ENCODE data around the gene DENND6B.

Gene DENND6B

DNA sequence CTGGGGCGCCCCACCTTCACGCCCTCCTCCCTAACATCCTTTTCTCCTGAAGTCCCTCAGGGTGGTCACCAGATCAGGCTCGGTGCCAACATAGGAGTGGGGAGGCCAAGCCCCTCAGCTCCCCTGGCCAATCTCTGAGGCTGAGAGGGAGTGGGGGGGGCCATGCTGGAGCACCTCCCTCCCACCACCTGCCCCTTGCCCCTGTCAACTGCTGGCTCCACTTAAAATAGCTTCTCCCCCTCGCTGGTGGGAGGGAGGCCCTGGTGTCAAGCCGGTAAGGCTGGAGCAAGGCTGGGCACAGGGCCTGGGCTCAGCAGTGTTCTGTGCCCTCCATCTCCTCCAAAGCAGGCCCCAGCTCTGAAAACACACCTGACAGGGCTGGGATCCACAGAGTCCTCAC, 24.2 kb downstream of the DENND6B start:
- DNase-seq: peak in 1 of 3 experiments; percentile 8

DNA sequence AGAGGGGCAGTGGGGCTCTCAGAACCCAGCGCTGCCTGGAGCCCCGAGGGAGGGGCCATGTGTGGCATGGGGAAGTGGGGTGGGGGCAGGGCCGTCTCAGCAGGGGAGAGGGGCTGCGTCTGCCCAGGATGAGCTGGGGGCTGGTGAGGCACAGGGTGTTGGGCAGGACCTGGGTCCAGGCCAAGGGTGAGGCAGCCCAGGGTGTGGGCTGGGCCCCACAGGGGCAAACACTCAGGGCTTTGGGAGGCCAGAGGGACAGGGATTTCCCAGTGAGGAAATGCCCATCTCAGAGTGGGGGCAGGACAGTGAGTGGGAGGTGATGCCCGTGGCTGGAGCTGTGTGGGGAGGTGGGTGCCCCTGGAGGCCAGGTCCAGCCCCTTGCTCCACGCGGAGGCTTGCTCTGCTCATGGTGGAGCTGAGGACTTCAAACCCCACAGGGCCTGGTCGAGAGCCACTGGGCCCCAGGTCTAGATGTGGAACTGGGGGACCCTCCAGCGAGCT, 24.7 kb downstream of the DENND6B start:
- no peak for DNase-seq

DNA sequence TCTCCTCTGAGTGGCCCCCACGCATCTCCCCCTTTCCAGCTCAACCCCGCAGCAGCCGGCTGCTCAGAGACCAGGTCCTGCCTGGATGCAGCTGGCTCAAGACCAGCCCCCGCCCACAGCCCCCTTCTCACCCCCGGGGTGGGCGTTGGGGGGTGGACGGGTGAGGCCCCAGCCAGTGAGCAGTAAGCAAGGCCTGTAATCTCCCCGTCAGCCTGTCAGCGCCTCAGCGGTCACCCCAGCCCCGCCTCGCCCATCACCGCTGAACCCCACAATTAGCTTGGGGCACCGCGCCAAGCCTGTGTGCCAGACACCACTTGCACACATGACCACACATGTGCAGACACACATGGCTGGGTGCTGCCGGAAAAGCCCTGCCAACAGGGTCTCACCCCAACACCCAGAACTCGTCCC, 25.2 kb downstream of the DENND6B start:
- DNase-seq: peak in 2 of 3 experiments; percentile 24 to 49

DNA sequence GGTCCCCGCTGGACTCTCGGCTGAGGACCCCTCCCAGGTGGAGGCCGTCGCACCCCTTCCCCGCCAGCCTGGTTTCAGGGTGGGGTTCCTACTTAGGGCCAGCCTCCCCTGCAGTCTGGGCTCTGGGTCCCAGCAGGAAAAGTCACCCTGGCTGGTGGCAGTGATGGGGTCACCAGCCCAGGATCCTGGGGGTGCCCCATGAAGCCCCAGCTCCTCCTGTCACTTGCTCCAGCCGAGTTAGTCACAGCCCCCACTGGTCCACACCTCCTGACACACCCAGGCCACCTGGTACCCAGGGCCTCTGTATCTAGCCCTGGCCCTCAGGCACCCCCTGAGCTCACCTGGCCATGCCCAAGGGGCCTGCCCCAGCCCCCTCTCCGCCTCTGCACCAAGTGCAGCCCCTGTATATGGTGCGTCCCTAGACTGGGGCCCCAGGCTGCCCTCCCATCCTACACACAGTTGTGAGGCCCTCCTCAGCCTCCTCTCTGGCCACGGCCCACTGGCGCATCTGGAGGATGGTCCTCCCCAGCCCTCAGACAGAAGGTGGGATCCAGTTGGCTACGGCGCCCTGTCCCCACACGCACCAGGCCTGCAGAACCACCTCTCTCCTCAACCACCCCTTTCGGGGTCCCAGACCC, 26.1 kb downstream of the DENND6B start:
- DNase-seq: no peak

DNA sequence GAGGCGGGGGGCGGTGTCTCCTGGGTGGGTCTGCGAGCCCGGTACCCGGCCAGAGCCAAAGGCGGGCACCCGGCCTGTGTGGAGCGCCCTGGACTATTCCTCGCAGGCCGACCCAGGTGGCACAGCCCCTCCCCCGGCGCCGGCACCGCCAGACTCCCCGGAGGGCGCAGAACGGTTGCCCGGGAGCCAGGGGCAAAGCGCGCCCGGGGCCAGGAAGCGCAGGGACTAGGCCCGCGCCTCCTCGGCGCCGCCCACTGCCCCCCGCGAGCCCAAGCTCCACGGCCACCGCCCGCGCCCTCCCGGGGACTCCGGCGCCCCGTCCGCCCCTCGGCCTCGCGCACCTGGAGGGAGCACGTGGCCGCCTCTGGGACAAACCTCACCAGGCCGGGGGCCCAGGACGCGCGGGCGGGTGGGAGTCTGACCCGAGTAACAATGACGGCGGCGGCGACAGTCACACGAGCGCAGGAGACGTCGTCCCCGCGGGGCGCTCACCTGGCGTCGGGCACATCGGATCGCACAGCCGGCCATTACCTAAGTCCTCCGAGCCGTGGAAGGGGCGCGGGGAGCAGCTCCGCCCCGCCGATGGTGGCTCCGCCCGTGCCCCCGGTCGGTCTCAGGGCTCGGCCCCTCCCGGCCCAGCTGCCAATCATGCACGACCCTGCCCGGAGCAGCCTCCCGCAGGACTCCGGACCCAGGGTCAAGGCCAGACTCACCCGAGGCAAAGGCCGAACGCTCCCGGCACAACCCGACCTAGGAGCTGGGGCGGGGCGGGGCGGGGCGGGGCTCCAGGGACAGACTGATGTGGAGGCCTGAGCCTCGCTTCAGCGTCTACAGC, 26.8 kb downstream of the DENND6B start:
- peak in 2 of 3 experiments; percentile 77 to 80 for DNase-seq

DNA sequence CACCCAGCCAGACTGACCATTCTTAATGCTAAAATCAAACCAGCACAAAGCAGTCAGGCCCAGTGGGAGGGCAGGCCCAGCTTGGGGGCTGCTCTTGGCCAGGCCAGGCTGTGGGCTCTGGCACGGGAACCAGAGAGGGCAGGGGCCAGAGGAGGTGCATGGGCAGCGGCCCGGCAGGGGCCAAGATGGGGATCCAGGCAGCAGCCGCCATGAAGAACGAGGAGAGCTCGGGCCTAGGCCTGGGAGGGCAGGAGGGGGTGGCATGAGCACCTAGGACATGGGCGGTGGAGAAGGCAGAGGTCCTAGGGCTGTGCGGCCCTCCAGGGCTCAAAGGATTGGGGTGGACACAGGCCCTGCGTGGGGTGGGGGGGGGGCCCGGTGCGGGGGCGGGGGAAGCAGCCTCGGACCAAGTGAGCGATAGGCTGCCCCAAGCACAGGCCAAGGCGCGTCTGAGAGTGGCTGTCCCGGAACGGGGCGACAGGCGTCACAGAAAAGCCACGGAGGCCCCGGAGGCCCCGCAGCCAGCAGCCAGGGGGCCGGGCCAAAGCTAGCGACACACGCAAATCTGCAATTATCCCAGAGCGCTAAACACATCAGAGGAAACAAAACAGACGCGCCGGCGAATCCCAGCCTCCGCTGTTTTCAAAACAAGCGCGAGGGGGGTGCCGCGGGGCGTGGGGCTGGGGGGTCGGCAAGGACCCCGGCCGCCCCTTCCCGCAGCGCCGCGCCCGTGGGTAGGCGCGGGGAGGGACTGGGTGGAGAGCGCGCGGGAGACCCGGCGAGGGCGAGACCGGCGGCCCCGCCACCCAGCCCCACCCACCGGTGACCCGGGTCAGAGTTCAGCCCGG, 27.7 kb downstream of the DENND6B start:
- peak in 2 of 3 experiments; percentile 31 to 49 for DNase-seq

DNA sequence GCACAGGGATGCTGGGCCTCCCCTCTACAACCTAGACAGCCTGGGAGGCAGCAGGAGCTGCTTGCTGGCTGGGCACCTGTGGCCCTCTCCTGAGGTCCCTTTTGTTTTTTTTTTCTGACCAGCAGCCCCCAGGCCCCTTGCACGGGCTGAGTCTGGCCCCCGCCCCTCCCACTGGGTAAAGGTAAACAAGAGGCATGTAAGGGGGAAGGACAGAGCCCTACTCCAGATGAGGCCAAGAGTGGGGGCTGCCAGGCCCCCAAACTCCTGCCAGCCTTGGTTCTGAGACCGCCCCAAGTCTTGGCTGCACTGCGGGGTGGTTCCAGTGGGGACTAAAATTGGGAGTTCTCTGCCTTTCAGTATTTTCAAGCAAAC, 28.6 kb downstream of the DENND6B start:
- no peak for DNase-seq

DNA sequence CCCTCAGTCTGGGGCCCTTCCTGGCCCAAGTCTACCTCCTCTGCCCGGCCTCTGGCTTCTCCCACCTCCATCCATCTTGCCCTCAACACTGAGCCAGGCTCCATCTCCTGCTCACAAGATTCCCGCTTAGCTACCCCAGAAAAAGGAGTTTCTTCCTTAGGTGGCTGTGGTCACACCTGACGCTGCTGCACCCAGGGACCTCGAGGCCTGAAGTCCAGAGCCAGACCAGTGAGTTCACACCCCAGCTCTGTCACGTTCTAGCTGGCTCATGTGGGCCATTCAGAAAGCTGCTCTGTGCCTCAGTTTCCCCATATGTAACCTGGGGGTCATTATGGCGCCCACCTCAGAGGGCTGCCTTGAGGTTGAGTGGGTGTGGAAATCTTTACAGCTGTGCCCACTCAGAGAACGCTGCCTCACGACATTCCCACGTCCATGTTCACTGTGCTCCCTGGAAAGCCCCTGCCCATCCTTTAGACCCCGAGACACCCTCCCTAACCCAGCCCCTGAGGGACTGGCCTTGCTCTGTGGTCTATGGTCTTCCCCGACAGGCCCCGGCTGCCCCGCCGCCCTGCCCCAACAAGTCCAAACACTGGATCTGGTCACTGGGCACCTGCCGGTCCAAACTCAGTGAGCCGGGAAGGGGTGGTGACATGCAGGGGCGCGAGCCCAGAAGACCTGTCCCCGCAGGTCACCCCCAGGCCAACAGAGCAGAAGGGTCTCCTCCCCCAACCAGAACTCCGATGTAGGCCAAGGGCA, 29.1 kb downstream of the DENND6B start:
- no peak for DNase-seq

DNA sequence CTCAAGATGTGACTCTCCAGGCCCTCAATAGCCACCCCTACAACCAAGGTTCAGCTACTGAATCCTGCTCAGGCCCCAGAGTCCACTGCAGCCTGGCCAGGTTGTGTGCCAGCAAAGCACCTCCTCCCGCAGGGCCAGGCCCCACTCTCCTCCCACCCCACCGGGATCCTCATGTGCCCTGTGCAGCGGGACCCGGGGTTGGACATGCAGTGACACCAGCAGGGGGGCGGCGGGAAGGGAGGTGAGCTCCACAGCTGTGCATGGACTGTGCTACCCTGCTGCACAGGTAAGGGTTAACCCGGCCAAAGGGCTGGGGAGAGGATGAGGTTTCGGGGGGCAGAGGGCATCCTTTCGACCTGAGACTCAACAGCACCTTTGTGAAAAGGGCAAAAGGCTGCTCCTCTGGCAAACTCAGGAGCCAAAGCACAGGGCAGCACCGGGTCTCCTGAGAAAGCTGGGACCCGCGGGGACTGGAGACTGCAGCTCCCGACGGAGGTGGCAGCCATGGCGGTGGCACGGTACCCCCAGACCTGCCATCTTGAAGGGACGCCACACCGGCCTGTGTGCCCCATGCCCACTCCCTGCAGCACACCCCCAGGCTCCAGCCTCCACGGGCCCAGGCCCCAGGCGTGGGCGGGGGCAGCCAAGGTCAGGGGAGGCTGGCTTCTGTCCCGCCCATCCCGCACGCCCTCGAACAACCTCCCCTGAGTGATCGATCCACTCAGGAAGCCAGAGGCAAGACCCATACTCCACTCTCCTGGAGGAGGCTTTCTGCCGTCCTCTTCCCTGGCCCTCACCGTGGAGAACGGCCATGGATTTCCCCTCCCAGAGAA, 29.9 kb downstream of the DENND6B start:
- no peak for DNase-seq

DNA sequence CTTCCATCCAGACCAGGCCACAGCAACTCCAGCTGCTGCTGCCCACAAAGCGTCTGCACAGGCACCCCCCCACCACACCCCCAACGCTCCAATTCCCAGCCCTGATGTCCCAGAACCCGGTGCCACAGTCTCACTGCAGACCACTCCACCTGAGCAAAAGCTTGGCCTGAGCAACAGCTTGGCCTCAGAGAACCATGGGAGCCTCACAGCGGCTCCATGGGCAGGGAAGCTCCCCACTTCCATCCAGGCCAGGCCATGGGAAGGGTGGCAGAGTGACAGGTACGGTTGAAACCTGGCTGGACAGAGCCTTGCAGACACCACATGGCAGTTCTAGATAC, 32.5 kb downstream of the DENND6B start:
- DNase-seq: no peak

DNA sequence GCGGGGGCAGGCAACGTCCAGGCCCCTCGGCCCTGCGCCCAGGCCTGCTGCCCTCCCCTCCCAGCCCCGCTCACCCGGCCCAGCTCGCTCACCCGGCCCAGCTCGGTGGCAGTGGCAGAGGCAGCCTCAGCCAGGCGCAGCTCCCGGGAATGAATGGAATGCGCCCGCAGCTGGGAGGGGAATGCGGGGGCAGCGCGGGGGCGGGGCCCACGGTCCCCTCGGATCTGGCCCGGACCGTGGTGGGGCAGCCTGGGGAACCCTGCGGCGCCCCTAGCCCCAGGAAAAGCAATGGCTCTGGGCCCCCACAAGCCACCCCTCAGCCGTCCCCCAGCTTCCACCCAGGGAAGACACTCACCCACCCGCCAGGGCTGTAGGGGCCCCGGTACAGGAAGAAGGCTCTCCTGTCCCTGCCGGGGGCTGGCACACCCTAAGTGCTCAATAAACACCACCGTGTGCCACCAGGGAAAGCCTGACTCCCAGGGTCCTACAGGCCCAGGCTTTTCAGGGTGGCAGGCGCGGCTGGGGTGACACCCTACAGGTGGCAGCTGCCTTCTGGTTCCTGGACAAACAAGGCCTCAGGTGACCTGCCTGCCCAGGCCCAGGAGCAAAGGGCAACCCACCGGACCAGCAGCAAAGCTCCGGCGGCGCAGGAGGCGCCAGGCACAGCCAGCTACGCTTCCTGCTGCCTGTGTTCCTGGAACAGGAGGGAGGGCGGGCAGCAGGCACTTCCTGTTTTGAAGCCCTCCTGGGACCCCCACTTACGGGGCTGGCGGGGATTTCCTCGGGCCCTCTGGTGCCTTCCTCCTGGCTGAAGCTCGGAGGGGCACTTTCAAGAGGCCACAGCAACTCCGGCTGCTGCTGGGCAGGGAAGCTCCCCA, 33.1 kb downstream of the DENND6B start:
- peak in 1 of 3 experiments; percentile 14 for DNase-seq

DNA sequence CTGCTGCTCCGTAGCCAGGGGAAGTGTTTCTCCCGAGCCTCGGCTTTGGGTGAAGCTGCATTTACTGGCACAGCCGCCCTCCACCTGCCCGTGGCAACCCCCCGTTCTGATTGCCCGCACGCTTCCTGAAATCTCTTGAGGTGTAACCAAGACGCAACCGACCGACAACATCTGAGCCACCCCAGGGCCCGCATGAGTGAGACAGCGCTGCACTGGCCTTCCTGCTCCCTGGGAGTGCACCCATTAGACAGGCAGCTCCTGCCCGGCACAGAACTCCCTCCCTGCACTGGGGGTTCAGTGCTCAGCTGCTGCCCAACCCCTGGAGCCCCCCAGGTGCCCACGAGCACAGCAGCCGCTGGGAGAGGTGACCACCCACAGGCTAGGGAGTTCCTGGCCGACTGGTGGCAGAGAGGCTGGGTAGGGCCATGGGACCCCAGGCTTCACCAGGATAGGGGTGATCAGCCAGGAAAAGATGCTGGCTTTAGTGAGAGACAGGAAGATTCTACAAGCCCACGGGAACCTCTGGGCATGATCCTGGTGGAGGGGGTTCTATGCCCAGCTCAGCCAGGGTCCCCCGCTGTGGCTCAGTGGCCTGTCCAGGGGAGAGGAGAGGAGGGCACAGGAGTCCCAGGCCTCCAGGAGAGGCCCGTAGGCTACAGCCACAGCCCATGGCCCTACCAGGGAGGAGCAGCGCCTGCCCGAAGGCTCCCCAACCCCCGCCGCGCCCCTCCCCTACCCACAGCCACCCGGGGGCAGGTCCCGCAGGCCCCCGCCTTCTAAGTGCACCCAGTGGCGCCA, 34.0 kb downstream of the DENND6B start:
- no peak for DNase-seq

DNA sequence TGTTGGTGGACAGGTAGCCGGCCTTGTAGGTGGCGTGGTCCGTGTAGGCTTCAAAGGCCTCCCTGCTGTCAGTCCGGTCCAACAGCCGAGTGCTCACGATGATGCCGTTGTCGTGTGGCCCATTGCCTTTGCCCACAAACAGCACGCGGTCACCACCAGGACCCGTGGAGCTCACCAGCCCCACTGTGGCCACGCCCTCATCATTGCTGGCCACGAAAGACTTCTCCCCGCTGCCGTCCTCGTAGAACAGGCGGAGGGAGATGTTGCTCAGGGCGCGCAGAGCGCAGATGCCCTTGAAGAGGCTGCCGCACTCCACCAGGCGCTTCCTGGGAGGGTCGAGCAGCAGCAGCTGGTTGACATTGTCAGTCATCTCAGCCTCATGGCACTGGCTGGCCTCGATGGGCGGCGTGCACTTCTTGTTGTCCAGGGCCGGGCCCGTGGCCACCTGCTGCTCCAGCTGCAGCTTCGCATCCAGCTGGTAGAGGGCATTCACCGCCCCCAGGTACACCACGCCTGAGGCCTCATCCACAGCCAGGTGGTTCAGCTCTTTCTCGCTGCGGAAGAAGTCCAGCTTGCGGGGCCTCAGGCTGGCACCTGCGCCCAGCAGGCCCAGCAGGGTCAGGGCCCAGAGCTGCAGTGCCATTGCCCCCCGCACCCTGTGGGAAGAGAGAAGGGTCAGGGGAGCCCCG, 36.7 kb downstream of the DENND6B start:
- DNase-seq: peak in 2 of 3 experiments; percentile 71 to 89

DNA sequence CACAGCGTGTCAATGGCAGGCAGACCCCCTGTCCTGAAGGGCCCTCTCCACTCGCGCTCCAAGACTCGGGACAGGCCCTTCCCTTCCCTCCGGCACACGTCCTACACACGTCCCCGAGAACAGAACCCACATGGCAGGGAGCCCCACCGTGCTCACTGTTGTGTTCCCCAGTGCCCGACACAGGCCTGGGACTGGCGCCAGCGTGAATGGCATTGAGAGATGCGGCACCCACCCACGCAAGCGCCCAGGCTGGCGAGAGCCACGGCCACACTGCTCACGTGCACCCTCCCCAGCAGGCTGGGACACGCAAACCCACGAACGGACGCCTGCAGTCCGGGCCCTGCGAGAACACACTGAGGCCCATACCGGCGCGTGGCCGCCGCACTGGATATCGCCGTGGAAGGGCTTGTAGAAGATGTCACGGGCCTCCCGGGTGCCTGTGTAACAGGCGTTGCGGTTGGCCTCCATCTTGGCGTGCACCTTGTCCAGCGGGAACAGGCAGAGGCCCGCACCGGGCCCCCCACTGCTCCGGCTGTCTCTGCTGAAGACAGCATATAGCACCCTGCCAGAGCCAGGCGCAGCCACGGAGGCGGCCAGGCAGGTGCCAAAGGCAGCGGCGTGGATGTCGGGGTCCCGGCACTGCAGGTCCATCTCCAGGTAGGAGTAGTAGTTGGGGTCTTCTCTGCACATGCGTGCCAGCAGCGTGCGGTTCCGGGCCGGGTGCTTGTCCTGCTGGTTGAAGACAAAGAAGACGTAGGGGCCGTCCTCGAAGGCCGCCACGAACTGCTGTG, 37.5 kb downstream of the DENND6B start:
- DNase-seq: no peak

DNA sequence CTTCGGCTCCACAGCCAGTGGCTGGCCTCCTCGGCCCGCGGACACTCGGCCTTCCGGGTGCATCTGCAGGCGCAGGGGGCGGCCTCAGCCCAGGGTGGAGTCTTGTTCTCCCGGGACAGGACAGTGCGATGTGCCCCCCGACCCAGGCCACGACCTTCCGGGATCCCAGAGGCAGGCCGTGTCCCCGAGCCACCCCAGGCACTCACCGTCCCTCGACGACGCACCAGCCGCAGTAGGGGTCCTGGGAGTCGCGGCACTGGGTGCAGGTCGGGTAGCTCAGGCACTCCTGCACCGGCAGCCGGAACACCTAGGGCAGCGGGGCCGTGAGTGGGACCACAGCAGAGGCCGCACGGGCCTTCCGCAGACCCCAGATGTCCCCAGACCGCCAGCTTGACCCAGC, 39.1 kb downstream of the DENND6B start:
- DNase-seq: no peak

DNA sequence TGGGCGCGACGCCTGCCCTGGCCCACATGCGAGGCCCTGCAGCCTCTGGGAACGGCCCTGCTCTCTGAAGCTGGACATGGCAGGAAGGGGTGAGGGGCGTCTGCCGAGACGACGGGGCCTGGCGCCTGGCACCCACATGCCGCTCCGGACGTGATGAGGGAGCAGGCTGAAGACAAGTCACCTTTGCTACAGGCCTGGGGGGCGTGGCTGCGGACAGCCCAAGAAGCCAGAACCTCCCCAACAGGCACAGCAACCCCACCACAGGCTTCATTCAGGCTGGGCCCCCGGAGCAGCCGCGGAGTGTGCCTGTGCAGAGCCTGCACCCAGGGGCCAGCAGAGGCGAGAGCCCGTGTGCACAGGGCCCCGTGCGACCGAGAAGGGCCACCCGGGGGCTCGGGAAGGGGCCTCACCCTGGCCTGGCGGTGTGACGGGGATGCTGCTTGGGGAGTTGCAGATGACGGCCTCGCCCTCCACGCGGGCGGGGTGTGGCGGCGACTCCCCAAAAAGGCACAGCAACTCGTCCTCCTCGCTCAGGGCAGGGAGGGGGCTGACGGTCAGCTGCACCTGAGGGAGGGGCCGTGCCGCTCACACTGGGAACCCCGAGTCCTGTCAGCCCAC, 40.0 kb downstream of the DENND6B start:
- no peak for DNase-seq

DNA sequence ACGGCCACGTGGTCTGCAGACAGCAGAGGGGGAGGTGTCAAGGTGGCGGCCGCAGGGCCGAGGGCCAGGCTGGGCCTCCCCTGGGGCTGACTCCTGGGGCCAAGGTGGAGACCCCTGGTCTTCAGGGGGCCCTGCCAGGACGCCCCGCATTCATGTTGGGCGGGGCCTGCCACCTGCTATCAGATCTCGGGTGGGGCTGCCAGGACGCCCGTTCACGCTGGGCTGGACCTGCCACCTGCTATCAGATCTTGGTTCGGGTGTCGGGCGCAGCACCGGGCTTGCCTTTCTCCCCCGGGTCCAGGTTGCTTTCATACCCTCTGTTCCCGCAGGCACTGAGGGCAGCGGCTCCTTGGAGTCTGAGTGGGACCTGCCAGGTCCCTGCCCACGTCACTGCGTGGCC, 40.5 kb downstream of the DENND6B start:
- DNase-seq: no peak

All from NCI-H1417 (cell line).